Endothelial cell of umbilical vein (primary cell): ENCODE data around the gene APC2.

Experiments
- CTCF ChIP-seq, 2 donors: IDR thresholded peaks; 1 replicate in 1 of 2; 2 replicates in 1 of 2; pipeline ENCODE4 v1.5.1; 2011; ENCODE audit warnings: low read length in 2 of 2, mild to moderate bottlenecking in 2 of 2, moderate library complexity in 2 of 2, control low read depth in 1 of 2, inconsistent platforms in 1 of 2, low read depth in 1 of 2; ENCODE audit not compliant: insufficient read depth in 1 of 2; ENCODE audit errors: extremely low read depth in 1 of 2
- MAX ChIP-seq: IDR thresholded peaks from 2 replicates; pipeline ENCODE4 v1.6.1; 2011; ENCODE audit not compliant: insufficient read depth, insufficient read length
- POLR2A ChIP-seq: IDR thresholded peaks from 2 replicates; pipeline ENCODE4 v1.6.1; 2012; ENCODE audit warnings: low read depth, mild to moderate bottlenecking, control low read depth, low read length

- TF ChIP-seq POLR2A = no peak
- no peak for TF ChIP-seq CTCF (IDR thresholded peaks at IDR 0.05; ENCODE audit: extremely low read depth in 1 of 2, insufficient read depth in 1 of 2, low read depth in 1 of 2, low read length in 2 of 2)
- TF ChIP-seq MAX = no peak
Observed at GRCh38 chr19:1447504-1447903, 2.4 kb upstream of the APC2 start.
